Breast epithelium (tissue), 4 donors: Measurements from ENCODE around the gene CCDC57. TPM values are rescaled to one million over a fixed set of nuclear protein-coding genes. Genes with fewer than 3 reads are reported as not detected.

ENCODE experiments used
- DNase-seq, 2 donors: peaks; one replicate each; pipeline ENCODE4 v3.0.0-alpha.2; 2019; ENCODE audit warnings: low spot score in 2 of 2
- H3K27ac ChIP-seq, 2 donors: fragments of 200-600 bp; sonication (generic) in 1 of 2; one replicate each; pipeline ENCODE4 v1.5.1; 2016 to 2019; ENCODE audit warnings: mild to moderate bottlenecking in 1 of 2
- H3K27me3 ChIP-seq, 2 donors: fragments of 200-600 bp; sonication (generic) in 1 of 2; one replicate each; pipeline versions ENCODE4 v1.5.1 to v1.6.0; 2017 to 2019; ENCODE audit warnings: control low read depth in 1 of 2, mild to moderate bottlenecking in 1 of 2
- H3K36me3 ChIP-seq: fragments of 200-600 bp; one replicate; pipeline ENCODE4 v1.5.1; 2019
- H3K4me1 ChIP-seq, 2 donors: fragments of 200-600 bp; sonication (generic); one replicate each; pipeline ENCODE4 v1.5.1; 2016 to 2019; ENCODE audit warnings: control low read depth in 1 of 2
- H3K4me3 ChIP-seq, 3 donors: fragments of 200-600 bp; sonication (generic); 1 replicate in 2 of 3; 2 replicates in 1 of 3; pipeline ENCODE4 v1.5.1; 2016 to 2019; ENCODE audit warnings: mild to moderate bottlenecking in 3 of 3, moderate library complexity in 2 of 3
- H3K9me3 ChIP-seq, 2 donors: fragments of 200-600 bp; sonication (generic) in 1 of 2; one replicate each; pipeline ENCODE4 v1.5.1; 2016 to 2019; ENCODE audit warnings: control low read depth in 1 of 2
- CTCF ChIP-seq, 3 donors: fragments of 450-650 bp; IDR thresholded peaks; one replicate each; pipeline ENCODE4 v1.5.1; 2016 to 2017; ENCODE audit warnings: antibody characterized with exemption in 3 of 3, mild to moderate bottlenecking in 3 of 3, moderate library complexity in 3 of 3
- POLR2A ChIP-seq: fragments of 450-650 bp; IDR thresholded peaks from one replicate; pipeline ENCODE4 v1.6.1; 2016; ENCODE audit warnings: antibody characterized with exemption, mild to moderate bottlenecking, moderate library complexity
- POLR2AphosphoS5 ChIP-seq, 3 donors: sonication (generic); formaldehyde crosslinking; IDR thresholded peaks; one replicate each; pipeline ENCODE4 v1.6.1; 2017; ENCODE audit warnings: antibody characterized with exemption in 3 of 3
- intact Hi-C: fragments of 100-400 bp; cut with DNase I; formaldehyde crosslinking; loops from one replicate; pipeline ENCODE4 v1.15.1; 2023; ENCODE audit warnings: low total_unique reads
- total RNA-seq, 3 donors: library from RNA; depleted of rRNA; stranded (reverse); fragments of >200 nt; gene quantifications; one replicate each; pipeline ENCODE4 v1.1.0, GENCODE V29; 2016

CCDC57 gene
- total RNA-seq, 3 donors from 2014 or later: 13.4 to 56.9 (median 52.8) TPM

DNA sequence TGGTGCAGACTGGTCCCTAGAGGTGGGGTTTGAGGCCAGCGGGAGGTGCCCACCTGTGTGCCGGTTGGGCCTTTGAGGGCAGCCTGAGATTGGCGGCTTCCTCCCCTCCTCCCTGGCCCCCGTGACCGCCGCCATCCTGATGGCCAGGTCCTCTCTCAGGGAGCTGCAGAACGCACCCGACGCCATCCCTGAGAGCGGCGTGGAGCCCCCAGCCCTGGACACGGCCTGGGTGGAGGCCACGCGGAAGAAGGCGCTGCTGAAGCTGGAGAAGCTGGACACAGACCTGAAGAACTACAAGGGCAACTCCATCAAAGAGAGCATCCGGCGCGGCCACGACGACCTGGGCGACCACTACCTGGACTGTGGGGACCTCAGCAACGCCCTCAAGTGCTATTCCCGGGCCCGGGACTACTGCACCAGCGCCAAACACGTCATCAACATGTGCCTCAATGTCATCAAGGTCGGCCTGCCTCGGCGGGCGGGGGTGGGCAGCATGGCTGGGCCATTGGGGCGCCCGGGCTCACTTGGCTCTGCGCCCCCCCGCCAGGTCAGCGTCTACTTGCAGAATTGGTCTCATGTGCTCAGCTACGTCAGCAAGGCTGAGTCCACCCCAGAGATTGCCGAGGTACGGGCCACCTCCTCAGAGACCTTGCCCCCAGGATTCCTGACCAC, 158.2 kb downstream of the CCDC57 start:
- TF ChIP-seq CTCF (IDR thresholded peaks at IDR 0.05) (no peak), POLR2A (no peak), POLR2AphosphoS5 (IDR thresholded peaks at IDR 0.05) (no peak)

GRCh38 chr17:82053556-82054263, 158.9 kb downstream of the CCDC57 start:
- H3K36me3 ChIP-seq: no peaks in the 10 kb centered on the region
- no peaks in the 10 kb centered on the region for H3K27me3 ChIP-seq
- DNase-seq: no peak
- H3K4me3 ChIP-seq: no peak overlapping the region
- H3K9me3 ChIP-seq: no peaks in the 10 kb centered on the region
- no peak for TF ChIP-seq CTCF (IDR thresholded peaks at IDR 0.05)
- no peak for TF ChIP-seq POLR2AphosphoS5 (IDR thresholded peaks at IDR 0.05)
- no peak for TF ChIP-seq POLR2A
- H3K27ac ChIP-seq: no peak overlapping the region
- H3K4me1 ChIP-seq: peaks cover 6 to 23% of the 10 kb centered on the region in 2 donors
- intact Hi-C loops: no loop called here

More for the DNA sequence above, 158.2 kb downstream of the CCDC57 start:
- DNase-seq: no peak
- H3K36me3 ChIP-seq: no peaks in the 10 kb centered on the region
- H3K4me3 ChIP-seq: no peak overlapping the region
- H3K27me3 ChIP-seq: no peaks in the 10 kb centered on the region
- H3K27ac ChIP-seq: no peak overlapping the region
- H3K4me1 ChIP-seq: peaks cover 6 to 23% of the 10 kb centered on the region in 2 donors
- intact Hi-C loops: no loop called here
- H3K9me3 ChIP-seq: no peaks in the 10 kb centered on the region

- Histone ChIP-seq H3K4me3 (peak overlapping the region; percentile 79 to 98 (median 79)), H3K36me3 (no peaks in the 10 kb centered on the region), H3K9me3 (no peaks in the 10 kb centered on the region), H3K27me3 (no peaks in the 10 kb centered on the region), H3K27ac (no peak overlapping the region), H3K4me1 (peaks cover 6 to 23% of the 10 kb centered on the region in 2 donors)
- DNase-seq: no peak
- intact Hi-C loops: no loop called here
- TF ChIP-seq POLR2AphosphoS5 (IDR thresholded peaks at IDR 0.05) (no peak), POLR2A (no peak), CTCF (IDR thresholded peaks at IDR 0.05) (no peak)
Observed at GRCh38 chr17:82053130-82053529, 159.5 kb downstream of the CCDC57 start.

DNA sequence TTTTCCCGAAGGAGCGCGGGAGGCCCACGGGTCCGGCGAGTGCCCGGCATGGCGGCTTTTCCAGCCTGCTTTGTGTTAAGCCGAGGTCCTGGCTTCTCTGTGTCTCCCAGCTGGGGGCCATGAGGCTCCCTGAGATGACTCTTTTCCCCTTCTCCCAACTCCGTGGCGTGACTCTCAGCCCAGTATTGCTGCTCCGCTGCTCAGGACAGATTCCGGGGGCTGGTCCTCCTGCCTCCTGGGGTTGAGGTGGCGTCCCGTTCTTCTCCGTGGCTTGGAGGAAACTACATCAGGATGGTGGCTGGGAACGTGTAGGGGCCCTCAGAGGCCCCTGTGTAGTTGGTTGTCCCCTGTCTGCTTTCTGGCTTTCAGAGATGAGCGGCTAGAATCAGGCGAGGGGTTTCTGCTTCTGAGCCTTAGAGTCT, 160.0 kb downstream of the CCDC57 start:
- DNase-seq: no peak
- Histone ChIP-seq H3K27me3 (no peaks in the 10 kb centered on the region), H3K4me3 (peak overlapping the region; percentile 79 to 98 (median 79)), H3K36me3 (no peaks in the 10 kb centered on the region), H3K4me1 (peaks cover 6 to 23% of the 10 kb centered on the region in 2 donors), H3K9me3 (no peaks in the 10 kb centered on the region), H3K27ac (no peak overlapping the region)
- intact Hi-C loops: no loop called here
- no peak for TF ChIP-seq POLR2AphosphoS5 (IDR thresholded peaks at IDR 0.05)
- no peak for TF ChIP-seq POLR2A
- no peak for TF ChIP-seq CTCF (IDR thresholded peaks at IDR 0.05)
